K562 (cell line): ENCODE measurements around the gene ROR2. TPM values are rescaled to one million over a fixed set of nuclear protein-coding genes. Genes with fewer than 3 reads are reported as not detected.
A peak's percentile ranks its signal among the peaks of the same experiment; 100 is the strongest.

Experiments used
- ATAC-seq: fragments of 200-7000 bp; cut with Tn5 transposase; 3 replicates; pipeline ENCODE4 v1.9.1; 2020; ENCODE audit warnings: moderate library complexity
- BruUV-seq: library from RNA; stranded (reverse); fragments of 400-500 nt; replicated peaks from 2 replicates; lab custom pipeline; 2021; lab: Mats Ljungman, UMichigan
- CTCF ChIA-PET: fragments of 300-600 bp; formaldehyde crosslinking; extraction: SDS; loops from one replicate; lab custom pipeline; 2021; ENCODE audit warnings: low intra/inter-chr PET ratio; lab: Yijun Ruan, JAX
- POLR2A ChIA-PET: fragments of 300-600, 350-650 bp; sonication (Branson Sonifier 250); formaldehyde crosslinking; extraction: SDS; loops from one replicate; lab custom pipeline; 2021; ENCODE audit warnings: antibody characterized with exemption, inconsistent platforms; lab: Yijun Ruan, JAX
- DNase-seq, 4 experiments: peaks; one replicate each; pipeline versions ENCODE4 v3.0.0 to v3.0.0-alpha.2; 2011 to 2018; ENCODE audit warnings: low spot score in 3 of 4, mixed read lengths in 3 of 4; ENCODE audit errors: extremely low read depth in 1 of 4
- FAIRE-seq: peaks from 2 replicates; lab custom pipeline; 2011; peaks lifted over from hg19 to GRCh38; lab: Jason Lieb, UNC
- H2AFZ ChIP-seq: 2 replicates; pipeline ENCODE4 v1.6.0; 2011; ENCODE audit warnings: low read depth, low read length, control low read depth, inconsistent platforms
- H3K27ac ChIP-seq: fragments of 200-600 bp; 3 replicates; pipeline ENCODE4 v1.8.0; 2011; ENCODE audit warnings: low read depth, mild to moderate bottlenecking, control low read depth, inconsistent platforms, low read length, moderate library complexity, mixed read lengths; ENCODE audit errors: extremely low read depth
- H3K27me3 ChIP-seq, 2 experiments: fragments of 300-600 bp in 1 of 2; 2 replicates in 1 of 2; 3 replicates in 1 of 2; pipeline versions ENCODE4 v1.6.0 to v1.8.0; 2011; ENCODE audit warnings: inconsistent platforms in 2 of 2, low read length in 2 of 2, mild to moderate bottlenecking in 1 of 2, mixed read lengths in 1 of 2, moderate library complexity in 1 of 2; ENCODE audit not compliant: control insufficient read depth in 2 of 2, insufficient read depth in 2 of 2
- H3K36me3 ChIP-seq: fragments of 300-600 bp; 3 replicates; pipeline ENCODE4 v1.8.0; 2011; ENCODE audit warnings: mild to moderate bottlenecking, low read length, inconsistent platforms; ENCODE audit not compliant: control insufficient read depth, insufficient read depth
- H3K4me1 ChIP-seq, 2 experiments: fragments of 200-600 bp in 1 of 2; replicated peaks in 1 of 2; 2 replicates in 1 of 2; 3 replicates in 1 of 2; pipeline versions ENCODE4 v1.5.1 to v1.8.0; 2011; ENCODE audit warnings: inconsistent platforms in 2 of 2, low read length in 2 of 2, mild to moderate bottlenecking in 1 of 2, mixed read lengths in 1 of 2, moderate library complexity in 1 of 2; ENCODE audit not compliant: control insufficient read depth in 2 of 2, insufficient read depth in 2 of 2
- H3K4me2 ChIP-seq: 2 replicates; pipeline ENCODE4 v1.6.1; 2011; ENCODE audit warnings: low read length, control low read depth, inconsistent platforms, mixed read lengths; ENCODE audit not compliant: insufficient read depth
- H3K4me3 ChIP-seq: fragments of 200-600 bp; sonication (generic), shearing (Covaris generic); 2 replicates; pipeline ENCODE4 v1.5.1; 2016; ENCODE audit warnings: control low read depth, inconsistent platforms
- H3K79me2 ChIP-seq: fragments of 200-600 bp; 3 replicates; pipeline ENCODE4 v1.8.0; 2011; ENCODE audit warnings: low read length, inconsistent platforms; ENCODE audit not compliant: control insufficient read depth, insufficient read depth
- H3K9ac ChIP-seq, 2 experiments: 2 replicates each; pipeline versions ENCODE4 v1.6.0 to v1.6.1; 2011; ENCODE audit warnings: low read depth in 2 of 2, low read length in 2 of 2, control low read depth in 1 of 2, inconsistent platforms in 1 of 2, mild to moderate bottlenecking in 1 of 2, mixed read lengths in 1 of 2; ENCODE audit not compliant: insufficient read depth in 1 of 2
- H3K9me1 ChIP-seq: one replicate; pipeline ENCODE4 v1.6.0; 2011; ENCODE audit warnings: inconsistent platforms, mild to moderate bottlenecking, low read length, moderate library complexity; ENCODE audit not compliant: control insufficient read depth, insufficient read depth
- H3K9me3 ChIP-seq: replicated peaks from 2 replicates; pipeline ENCODE4 v1.5.1; 2011; ENCODE audit warnings: low read depth, low read length, inconsistent platforms; ENCODE audit not compliant: control insufficient read depth, insufficient read depth
- H4K20me1 ChIP-seq: replicated peaks from 2 replicates; pipeline ENCODE4 v1.6.1; 2011; ENCODE audit warnings: low read length, inconsistent platforms, mixed read lengths; ENCODE audit not compliant: control insufficient read depth, insufficient read depth
- BACH1 ChIP-seq: fragments of 200-800 bp; sonication (Bioruptor generic); IDR thresholded peaks from 2 replicates; pipeline ENCODE4 v1.6.1; 2016; ENCODE audit warnings: missing genetic modification characterization, missing compliant biosample characterization
- MYNN ChIP-seq, 2 experiments: sonication (generic); formaldehyde crosslinking in 1 of 2; IDR thresholded peaks; 2 replicates each; pipeline versions ENCODE4 v1.5.0 to v1.6.1; 2016 to 2020; ENCODE audit warnings: antibody characterized with exemption in 1 of 2, missing genetic modification reagents in 1 of 2
- NR0B1 ChIP-seq: fragments of 450-650 bp; IDR thresholded peaks from one replicate; pipeline ENCODE4 v1.6.1; 2018; ENCODE audit warnings: mild to moderate bottlenecking, moderate library complexity; ENCODE audit not compliant: partially characterized antibody
- PPARD ChIP-seq: fragments of 250-450 bp; sonication (Bioruptor Pico); IDR thresholded peaks from 2 replicates; pipeline ENCODE4 v1.8.0; 2022; ENCODE audit warnings: inconsistent platforms, mild to moderate bottlenecking, moderate library complexity
- PURB ChIP-seq: sonication (generic); formaldehyde crosslinking; IDR thresholded peaks from 2 replicates; pipeline ENCODE4 v1.9.0; 2021; ENCODE audit warnings: low read depth, mild to moderate bottlenecking, missing genetic modification reagents
- SIX5 ChIP-seq, 2 experiments: IDR thresholded peaks; 2 replicates each; pipeline ENCODE4 v1.6.1; 2011; ENCODE audit warnings: low read length in 2 of 2, borderline replicate concordance in 1 of 2, low read depth in 1 of 2, mild to moderate bottlenecking in 1 of 2, moderate library complexity in 1 of 2; ENCODE audit not compliant: insufficient read depth in 1 of 2
- SMARCE1 ChIP-seq: fragments of 450-650 bp; IDR thresholded peaks from 2 replicates; pipeline ENCODE4 v1.7.1; 2016; ENCODE audit warnings: mild to moderate bottlenecking
- SPI1 ChIP-seq: IDR thresholded peaks from 2 replicates; pipeline ENCODE4 v1.6.1; 2011; ENCODE audit warnings: low read depth, low read length, control low read depth, borderline replicate concordance
- TEAD4 ChIP-seq, 2 experiments: sonication (generic) in 1 of 2; formaldehyde crosslinking in 1 of 2; IDR thresholded peaks; 2 replicates each; pipeline versions ENCODE4 v1.6.1 to v1.8.0; 2012 to 2022; ENCODE audit warnings: borderline replicate concordance in 1 of 2, inconsistent platforms in 1 of 2, low read length in 1 of 2, mild to moderate bottlenecking in 1 of 2, missing genetic modification reagents in 1 of 2
- ZFP30 ChIP-seq: fragments of 250-450 bp; sonication (Bioruptor Pico); IDR thresholded peaks from 2 replicates; pipeline ENCODE4 v1.8.0; 2022; ENCODE audit warnings: moderate library complexity, mild to moderate bottlenecking, inconsistent platforms, borderline replicate concordance
- ZNF41 ChIP-seq: fragments of 250-450 bp; sonication (Bioruptor Pico); conservative IDR thresholded peaks from 2 replicates; pipeline ENCODE4 v1.4.0; 2020; ENCODE audit warnings: mild to moderate bottlenecking
- ZNF589 ChIP-seq: fragments of 200-800 bp; sonication (Bioruptor generic); IDR thresholded peaks from 2 replicates; pipeline ENCODE4 v1.6.1; 2016; ENCODE audit warnings: low read depth, missing genetic modification characterization, missing compliant biosample characterization
- WGBS: fragments of 100-300 bp; shearing (Covaris generic); methylation state at CpG from one replicate; pipeline ENCODE4 v1.1.6; 2016; ENCODE audit warnings: low coverage, mixed read lengths; ENCODE audit not compliant: insufficient coverage; ENCODE audit errors: missing lambda C conversion rate; 5-methylcytosine and 5-hydroxymethylcytosine counted together
- in situ Hi-C: fragments of 300-500 bp; cut with MboI; formaldehyde crosslinking; loops from 4 replicates; pipeline ENCODE4 v1.15.0; 2018; ENCODE audit warnings: inconsistent platforms, mixed read lengths
- intact Hi-C: fragments of 100-400 bp; cut with micrococcal nuclease; formaldehyde crosslinking; loops from 2 replicates; pipeline ENCODE4 v1.14.2; 2022
- polyA plus RNA-seq, 8 experiments: library from polyadenylated mRNA; depleted of rRNA in 4 of 8; stranded (reverse) in 5 of 8; unstranded in 3 of 8; fragments of >200 nt; fragmentation: Nextera tagmentation in 2 of 8; fragmentation: Illumina TruSeq in 1 of 8; extraction: Ambion mirVana in 2 of 8; extraction: Trizol in 1 of 8; gene quantifications; 2 replicates each; pipeline versions ENCODE4 v1.2.1 to v1.2.3, GENCODE V29; 2011 to 2014; ENCODE audit warnings: inconsistent platforms in 1 of 8, missing spikeins in 1 of 8
- total RNA-seq, 7 experiments: library from RNA; depleted of rRNA in 6 of 7; stranded (reverse); fragments of >200 nt in 6 of 7; fragmentation: Illumina TruSeq in 2 of 7; extraction: Trizol in 2 of 7; gene quantifications; 2 replicates each; pipeline versions ENCODE4 v1.2.1 to v1.2.3, GENCODE V29; 2011 to 2021; ENCODE audit warnings: low replicate concordance in 1 of 7

Gene ROR2
- total and polyA plus RNA-seq, 9 of the 15 experiments (the other 6 are each of a cell fraction or from before 2014, with no cell fraction given): 5.6 to 33.8 (median 15.3) TPM

GRCh38 chr9:91661451-91661850 lies 288.6 kb downstream of the ROR2 start:
- TF ChIP-seq SPI1 (no peak), ZFP30 (CRISPR knock-in tag) (no peak), SIX5 (IDR thresholded peaks at IDR 0.05; ENCODE audit: borderline replicate concordance in 1 of 2, insufficient read depth in 1 of 2, low read depth in 1 of 2, low read length in 2 of 2) (no peak)
- Histone ChIP-seq H3K9me1 (no peaks in the 10 kb centered on the region), H3K4me3 (no peak overlapping the region), H3K27ac (no peak overlapping the region), H4K20me1 (no peaks in the 10 kb centered on the region), H3K27me3 (peaks cover 16 to 44% of the 10 kb centered on the region in 2 experiments), H3K79me2 (no peaks in the 10 kb centered on the region), H3K4me1 (no peaks in the 10 kb centered on the region; a peak in 1 of 5 replicates), H3K36me3 (no peaks in the 10 kb centered on the region), H2AFZ (no peak overlapping the region), H3K4me2 (no peak overlapping the region), H3K9ac (no peak overlapping the region), H3K9me3 (no peaks in the 10 kb centered on the region)
- FAIRE-seq (no peak), ATAC-seq (no peak), DNase-seq (no peak)
- intact Hi-C loops: no loop called here
- WGBS: 0% methylated on average over 3 of the region's 3 CpGs
- ChIA-PET POLR2A (no interaction called here), CTCF (no interaction called here)
- in situ Hi-C loops: no loop called here
- no TSS peak for BruUV-seq

GRCh38 chr9:91660521-91660920 lies 289.5 kb downstream of the ROR2 start:
- Histone ChIP-seq H3K79me2 (no peaks in the 10 kb centered on the region), H3K9me1 (no peaks in the 10 kb centered on the region), H3K27ac (no peak overlapping the region), H3K4me1 (no peaks in the 10 kb centered on the region), H4K20me1 (no peaks in the 10 kb centered on the region), H3K4me2 (no peak overlapping the region), H2AFZ (no peak overlapping the region), H3K4me3 (no peak overlapping the region), H3K9me3 (no peaks in the 10 kb centered on the region), H3K27me3 (peaks cover 16 to 43% of the 10 kb centered on the region in 2 experiments), H3K36me3 (no peaks in the 10 kb centered on the region), H3K9ac (no peak overlapping the region)
- DNase-seq (no peak), FAIRE-seq (peak; percentile 61), ATAC-seq (no peak)
- ChIA-PET POLR2A (interaction anchor here (0.5 to 1.1 kb wide), 2 partner anchors 53 to 106 kb away, joined by 3 to 4 read pairs; no protein-coding TSS in a partner anchor), CTCF (no interaction called here)
- 0% methylated on average over 1 of the region's 1 CpG for WGBS
- BruUV-seq: no TSS peak
- in situ Hi-C loops: no loop called here
- intact Hi-C loops: no loop called here
- TF ChIP-seq PPARD (CRISPR knock-in tag) (no peak), SMARCE1 (no peak), ZNF589 (no peak), NR0B1 (no peak), TEAD4 (IDR thresholded peaks at IDR 0.05; ENCODE audit: low read length) (no peak), TEAD4 (CRISPR knock-in tag; IDR thresholded peaks at IDR 0.05; ENCODE audit: borderline replicate concordance) (no peak), PURB (CRISPR knock-in tag) (no peak), BACH1 (tag) (no peak), ZNF41 (no peak), MYNN (IDR thresholded peaks at IDR 0.05) (no peak), MYNN (CRISPR knock-in tag; IDR thresholded peaks at IDR 0.05) (no peak)
